SK-N-SH (cell line): Measurements from ENCODE around the gene SH3RF1.

Experiments used
- CTCF ChIP-seq: fragments of 200-600 bp; sonication (generic); IDR thresholded peaks from 2 replicates; pipeline ENCODE4 v1.6.1; 2017; ENCODE audit warnings: antibody characterized with exemption, mild to moderate bottlenecking, moderate library complexity
- EP300 ChIP-seq, 2 experiments: IDR thresholded peaks; 2 replicates each; pipeline versions ENCODE4 v1.4.0 to v1.6.1; 2012; ENCODE audit warnings: borderline replicate concordance in 1 of 2, low read depth in 1 of 2, low read length in 1 of 2
- FOXJ3 ChIP-seq: sonication (generic); formaldehyde crosslinking; IDR thresholded peaks from 2 replicates; pipeline ENCODE4 v1.5.1; 2020; ENCODE audit warnings: mild to moderate bottlenecking, missing genetic modification reagents
- POLR2AphosphoS5 ChIP-seq: IDR thresholded peaks from 2 replicates; pipeline ENCODE4 v1.6.1; 2012; ENCODE audit warnings: low read depth, low read length
- RFX5 ChIP-seq: IDR thresholded peaks from 2 replicates; pipeline ENCODE4 v1.6.1; 2012; ENCODE audit warnings: mild to moderate bottlenecking, improper control_type of control experiment, low read length
- RXRA ChIP-seq: IDR thresholded peaks from 2 replicates; pipeline ENCODE4 v1.4.0; 2012; ENCODE audit warnings: low read depth, mild to moderate bottlenecking, borderline replicate concordance
- TAF1 ChIP-seq: IDR thresholded peaks from 2 replicates; pipeline ENCODE4 v1.6.1; 2012; ENCODE audit warnings: low read depth, mild to moderate bottlenecking, low read length, moderate library complexity, borderline replicate concordance
- USF2 ChIP-seq: fragments of 150-350 bp; IDR thresholded peaks from 2 replicates; pipeline ENCODE4 v1.6.1; 2017; ENCODE audit warnings: antibody characterized with exemption, low read length, low read depth, borderline replicate concordance

- TF ChIP-seq CTCF: no peak
- no peak for TF ChIP-seq RFX5
- TF ChIP-seq FOXJ3 (CRISPR knock-in tag): no peak
- TF ChIP-seq USF2: no peak
- no peak for TF ChIP-seq EP300 (IDR thresholded peaks at IDR 0.05; ENCODE audit: borderline replicate concordance in 1 of 2, low read depth in 1 of 2, low read length in 1 of 2)
- no peak for TF ChIP-seq TAF1
- no peak for TF ChIP-seq RXRA
- no peak for TF ChIP-seq POLR2AphosphoS5
These were observed 171.0 kb downstream of the SH3RF1 start for GRCh38 chr4:169099771-169100180.
